HG03378 (cell line): Measurements from ENCODE around the gene ADK.
"Not testable (repeated sequence)": the region's sequence is repeated elsewhere in the genome, so short reads cannot be mapped to it uniquely, and the experiment has no call there.

Source experiments
- ATAC-seq: cut with Tn5 transposase; IDR thresholded peaks from one replicate; pipeline ENCODE4 v1.9.1; 2021; ENCODE audit warnings: mild to moderate bottlenecking, moderate library complexity; ENCODE audit not compliant: unreplicated experiment

Gene ADK

DNA sequence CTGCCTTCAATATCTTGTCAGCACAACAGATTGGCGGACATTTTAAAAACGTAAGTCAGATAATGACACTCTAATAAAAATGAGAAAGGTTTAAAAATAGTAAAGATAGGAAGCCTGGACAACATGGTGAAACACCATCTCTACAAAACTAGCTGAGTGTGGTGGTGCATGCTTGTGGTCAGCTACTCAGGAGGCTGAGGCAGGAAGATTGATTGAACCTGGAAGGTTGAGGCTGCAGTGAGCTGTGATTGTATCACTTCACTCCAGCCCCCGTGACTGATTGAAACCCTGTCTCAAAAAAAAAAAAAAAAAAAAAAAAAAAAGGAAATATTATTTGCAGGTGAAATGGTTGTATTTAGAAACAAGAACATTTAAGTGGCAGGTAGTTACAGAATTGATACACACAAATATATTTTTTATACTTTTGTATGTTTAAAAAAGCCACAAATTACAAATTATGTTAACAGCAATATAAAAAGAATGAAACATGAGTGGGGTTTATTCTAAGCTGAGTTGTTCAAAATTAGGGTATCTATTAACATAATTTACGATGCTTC lies 141.9 kb downstream of the ADK start:
- ATAC-seq = no peak

DNA sequence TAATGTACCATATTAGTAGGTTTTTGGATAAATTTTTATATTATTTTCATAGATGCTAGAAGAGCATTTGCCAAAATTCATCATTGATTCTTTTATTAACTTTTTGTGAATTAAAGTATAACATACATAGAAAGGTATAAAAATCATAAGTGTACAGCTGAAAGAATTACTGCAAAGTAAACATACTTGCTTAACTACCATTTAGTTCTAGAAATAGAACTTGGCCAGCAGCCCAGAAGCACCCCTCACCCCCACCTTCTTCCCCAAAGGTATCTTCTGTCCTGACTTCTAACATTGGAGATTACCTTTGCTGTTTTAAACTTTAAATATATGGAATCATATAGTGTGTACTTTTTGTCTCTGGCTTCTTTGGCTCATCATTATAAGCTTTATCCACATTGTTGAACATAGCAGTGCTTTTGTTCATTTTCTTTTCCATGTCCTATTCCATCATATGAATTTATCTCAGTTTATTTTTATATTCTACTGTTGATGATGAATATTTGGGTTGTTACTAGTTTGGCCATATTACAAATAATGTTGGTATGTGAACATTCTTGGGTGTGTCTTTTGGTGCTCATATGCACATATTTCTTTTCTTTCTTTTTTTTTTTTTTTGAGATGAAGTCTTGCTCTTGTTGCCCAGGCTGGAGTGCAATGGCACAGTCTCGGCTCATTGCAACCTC lies 142.8 kb downstream of the ADK start:
- ATAC-seq = no peak

DNA sequence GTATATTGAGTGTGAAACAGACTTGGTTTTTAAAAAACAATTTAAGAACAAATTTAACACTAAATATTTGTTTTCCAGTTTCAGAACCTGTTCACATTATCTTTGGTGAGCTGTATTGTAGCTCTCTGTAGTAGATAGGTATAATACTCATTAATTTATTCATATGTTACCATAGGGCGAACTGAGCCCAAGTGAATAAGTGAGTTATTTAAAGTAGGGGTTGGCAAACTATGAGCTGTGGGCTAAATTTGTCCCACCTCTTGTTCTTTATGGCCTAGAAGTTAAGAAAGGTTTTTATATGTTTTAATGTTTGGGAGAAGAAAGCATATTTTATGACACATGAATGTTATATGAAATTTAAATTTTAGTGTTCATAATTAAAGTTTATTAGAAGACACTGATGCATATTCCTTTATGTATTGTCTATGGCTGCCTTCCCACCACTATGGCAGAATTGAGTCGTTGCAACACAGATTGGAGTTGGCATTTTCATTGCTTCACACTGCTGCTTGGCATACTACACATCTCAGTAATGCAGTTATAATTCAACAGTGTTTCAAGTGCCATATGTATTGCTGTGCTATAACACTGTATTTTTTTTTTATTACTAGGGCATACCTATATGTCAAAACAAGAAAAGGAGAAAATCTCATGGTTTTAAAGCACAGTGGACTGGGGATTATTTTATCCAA lies 146.5 kb downstream of the ADK start:
- no peak for ATAC-seq

DNA sequence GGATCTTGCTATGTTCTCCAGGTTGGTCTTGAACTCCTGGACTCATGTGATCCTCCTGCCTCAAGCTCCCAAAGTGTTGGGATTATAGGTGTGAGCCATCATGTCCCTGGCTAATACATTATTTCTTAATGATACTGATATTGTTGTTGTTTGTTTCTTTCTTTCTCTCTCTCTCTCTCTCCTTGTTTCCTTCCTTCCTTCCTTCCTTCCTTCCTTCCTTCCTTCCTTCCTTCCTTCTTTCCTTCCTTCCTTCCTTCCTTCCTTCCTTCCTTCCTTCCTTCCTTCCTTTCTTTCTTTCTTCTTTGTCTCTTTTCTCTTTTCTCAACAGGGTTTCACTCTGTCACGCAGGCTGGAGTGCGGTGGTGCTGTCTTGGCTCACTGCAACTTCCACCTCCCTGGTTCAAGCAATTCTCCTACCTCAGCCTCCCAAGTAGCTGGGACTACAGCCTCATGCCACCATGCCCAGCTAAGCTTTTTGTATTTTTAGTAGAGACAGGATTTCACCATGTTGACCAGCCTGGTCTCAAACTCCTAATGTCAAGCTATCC lies 149.1 kb downstream of the ADK start:
- ATAC-seq = not testable (repeated sequence)

DNA sequence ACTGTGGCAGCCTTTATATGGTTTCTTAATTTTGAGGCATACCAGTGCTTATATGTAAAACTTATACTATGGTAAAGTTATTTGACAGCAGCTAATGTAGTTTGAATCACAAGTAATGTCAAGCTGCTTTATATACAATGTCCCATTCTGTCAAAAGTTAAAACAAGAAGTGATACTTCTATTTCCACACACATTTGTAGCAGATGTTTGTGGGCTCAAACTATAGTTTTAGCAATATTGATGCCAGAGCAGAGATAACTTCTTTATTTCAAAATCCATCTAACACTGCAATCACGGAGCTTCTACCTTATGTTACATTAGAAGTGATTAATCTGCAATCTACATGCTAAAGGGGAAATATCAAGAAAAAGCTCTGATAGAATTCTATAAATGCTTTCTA lies 149.6 kb downstream of the ADK start:
- no peak for ATAC-seq

DNA sequence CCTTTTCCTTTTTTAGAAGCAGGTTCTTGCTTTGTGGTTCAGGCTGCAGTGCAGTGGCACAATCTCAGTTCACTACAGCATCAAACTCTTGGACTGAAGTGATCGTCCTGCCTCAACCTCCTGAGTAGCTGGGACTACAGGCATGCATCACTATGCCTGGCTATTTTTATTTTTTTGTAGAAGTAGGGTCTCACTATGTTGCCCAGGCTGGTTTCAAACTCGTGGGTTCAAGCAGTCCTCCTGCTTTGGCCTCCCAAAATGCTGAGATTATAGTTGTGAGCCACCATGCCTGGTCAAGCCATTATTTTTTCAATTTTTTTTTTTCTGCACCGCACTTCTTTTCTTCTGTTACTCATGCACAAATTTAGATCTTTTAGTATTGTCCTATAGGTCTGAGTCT lies 154.7 kb downstream of the ADK start:
- no peak for ATAC-seq

DNA sequence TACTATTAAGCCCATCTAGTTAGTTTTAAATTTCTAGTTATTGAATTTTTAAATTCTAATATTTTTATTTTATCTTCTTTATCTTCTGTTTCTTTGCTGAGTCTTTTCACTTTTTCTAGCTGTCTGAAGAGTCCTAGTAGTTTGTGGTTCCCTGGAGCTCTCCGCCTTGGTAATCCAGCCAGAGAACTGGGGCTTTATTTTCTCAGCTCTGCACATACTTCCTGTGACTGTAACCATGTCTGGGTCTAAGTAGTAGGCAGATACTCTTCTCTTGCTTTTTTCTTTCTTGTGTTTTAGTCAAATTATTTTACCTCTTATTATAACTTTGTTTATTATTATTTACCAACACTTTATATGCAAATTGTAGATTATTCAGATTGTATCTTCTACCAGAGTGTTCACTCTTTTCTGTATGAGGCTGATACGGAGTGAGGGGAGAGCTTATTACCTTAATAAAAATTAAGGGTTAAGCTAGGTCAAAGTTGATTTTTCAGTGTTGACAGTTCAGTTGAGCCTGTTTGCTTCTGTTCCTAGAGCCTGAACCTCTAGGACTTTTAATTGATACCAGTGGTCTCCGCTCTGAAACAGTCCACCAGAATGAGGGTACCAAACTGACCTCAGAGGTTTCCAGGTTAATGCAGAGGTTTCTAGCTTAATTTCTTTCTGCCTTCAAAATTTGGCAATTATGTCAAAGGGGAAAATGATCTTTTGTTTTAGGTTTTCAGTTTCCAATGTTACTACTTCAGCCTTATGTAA lies 155.4 kb downstream of the ADK start:
- ATAC-seq = no peak

DNA sequence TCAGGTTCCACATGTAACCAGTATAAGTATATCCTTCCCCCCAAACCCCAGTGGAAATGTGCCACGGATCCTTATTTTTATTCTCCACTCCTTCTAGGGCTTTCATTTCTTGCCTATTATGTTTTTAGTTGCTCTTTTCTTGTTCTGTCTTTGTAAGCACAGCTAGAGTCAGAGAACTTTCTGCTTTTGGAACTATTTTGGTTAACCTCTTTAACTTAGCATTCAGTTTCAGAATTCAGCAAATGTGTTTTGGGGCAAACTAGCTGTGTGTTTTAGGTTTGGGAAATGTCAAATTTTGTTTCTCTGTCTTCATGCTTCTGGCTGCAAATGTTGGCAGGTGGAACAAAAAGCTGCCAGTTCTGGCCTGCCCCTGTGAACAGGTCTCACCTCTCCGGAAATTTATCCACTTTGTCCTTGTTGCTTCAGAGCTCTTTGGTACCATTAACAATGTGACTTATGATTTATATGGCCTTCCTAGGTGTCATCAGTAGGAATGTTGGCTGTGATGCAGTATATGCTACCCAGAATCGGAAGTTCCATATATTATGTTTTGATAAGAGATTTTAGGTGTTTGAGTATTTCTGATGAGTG lies 156.1 kb downstream of the ADK start:
- no peak for ATAC-seq

DNA sequence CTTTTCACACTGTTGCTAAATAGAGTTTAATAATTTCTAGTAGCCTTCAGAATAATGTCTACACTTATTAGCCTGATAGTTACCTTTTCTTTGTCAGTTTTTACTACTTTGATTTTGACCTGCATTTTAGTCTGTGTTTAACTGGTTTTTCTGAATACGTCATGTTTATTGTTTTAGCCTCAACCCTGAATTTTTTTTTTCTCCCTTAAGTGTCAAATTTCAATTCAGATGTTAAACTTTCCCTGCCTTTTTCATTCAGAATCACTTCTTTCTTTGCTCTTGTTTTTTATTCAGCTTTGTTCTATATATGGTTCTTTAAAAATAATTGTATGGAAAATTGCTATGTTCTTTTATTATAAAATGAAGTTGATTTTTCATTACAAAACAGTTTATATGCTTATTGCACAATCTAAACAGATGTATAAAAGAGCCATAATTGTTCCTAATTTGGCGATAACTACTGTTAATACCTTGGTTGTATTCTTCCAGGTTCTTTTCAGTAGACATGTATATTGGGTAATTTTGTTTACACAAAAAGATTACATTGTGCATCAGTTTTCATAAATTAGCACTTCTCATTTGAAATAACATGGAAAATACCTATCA lies 159.7 kb downstream of the ADK start:
- no peak for ATAC-seq

DNA sequence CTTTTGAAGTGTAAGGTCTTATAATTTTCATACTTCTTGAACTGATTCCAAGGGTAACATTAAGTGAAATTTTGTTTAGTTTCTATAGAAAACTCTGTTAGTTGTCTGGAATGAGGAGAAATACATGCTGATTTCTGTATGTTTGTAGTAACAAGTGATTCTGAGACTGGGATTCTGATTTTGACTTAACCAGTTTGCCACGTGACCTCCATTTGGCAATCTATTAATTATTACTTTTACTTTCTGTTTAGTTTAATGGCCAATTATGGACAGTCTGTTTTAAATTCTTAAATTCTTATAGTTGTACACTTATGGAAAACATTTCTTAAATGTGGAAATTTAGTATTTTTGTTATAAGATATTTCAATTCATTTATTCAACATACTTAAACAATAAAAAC lies 163.1 kb downstream of the ADK start:
- ATAC-seq = no peak

DNA sequence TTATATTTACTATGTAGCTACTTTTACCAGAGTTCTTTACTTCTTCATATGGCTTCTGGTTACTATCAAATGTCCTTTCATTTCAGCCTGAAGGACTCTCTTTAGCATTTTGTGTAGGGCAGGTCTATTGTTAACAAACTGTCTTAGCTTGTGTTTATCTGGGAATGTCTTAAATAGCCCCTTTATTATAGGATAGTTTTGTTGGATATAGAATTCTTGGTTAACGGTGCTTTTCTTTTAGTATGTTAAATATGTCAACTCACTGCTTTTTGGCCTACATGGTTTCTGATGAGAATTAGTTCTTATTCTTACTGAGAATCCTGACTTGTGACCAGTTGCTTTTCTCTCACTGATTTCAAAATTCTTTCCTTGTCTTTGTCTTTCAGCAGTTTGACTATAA lies 169.0 kb downstream of the ADK start:
- ATAC-seq = no peak

DNA sequence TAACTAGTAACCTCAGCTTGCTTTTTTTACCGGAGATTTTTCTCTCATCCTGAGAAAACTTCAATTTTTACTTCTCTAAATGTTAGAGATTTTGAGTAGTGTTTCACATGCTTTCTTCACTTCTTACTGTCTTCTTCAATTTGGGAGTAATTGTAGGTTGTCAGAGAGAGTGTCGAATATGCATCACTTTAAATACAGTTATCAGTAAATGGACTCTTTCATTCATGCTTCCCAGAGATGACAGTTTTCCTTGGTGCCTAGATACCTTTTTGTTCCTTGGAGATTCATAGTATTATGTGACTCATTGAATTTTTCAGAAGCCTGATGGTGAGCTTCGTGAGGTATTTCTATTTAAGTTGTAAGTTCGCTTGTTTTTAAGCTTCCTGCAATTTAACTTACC lies 169.7 kb downstream of the ADK start:
- ATAC-seq = no peak

DNA sequence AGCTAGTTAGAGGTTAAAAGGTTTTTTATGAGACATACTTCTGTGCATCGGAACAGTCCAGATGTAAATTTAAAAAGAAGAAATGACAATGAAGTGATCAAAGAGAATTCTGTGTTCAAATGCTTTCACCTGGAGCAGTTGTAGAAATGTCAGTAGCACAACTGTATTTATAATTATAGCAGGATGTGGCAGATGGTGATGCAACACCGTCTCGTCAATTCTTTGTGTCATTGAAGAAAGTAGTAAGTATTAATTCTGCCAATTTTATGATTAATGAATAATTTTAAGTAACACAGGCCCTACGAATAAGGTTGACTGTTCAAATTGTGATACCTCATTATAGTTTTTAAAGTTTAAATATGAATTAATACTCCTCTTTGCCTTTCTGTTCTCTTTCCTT lies 171.1 kb downstream of the ADK start:
- no peak for ATAC-seq

DNA sequence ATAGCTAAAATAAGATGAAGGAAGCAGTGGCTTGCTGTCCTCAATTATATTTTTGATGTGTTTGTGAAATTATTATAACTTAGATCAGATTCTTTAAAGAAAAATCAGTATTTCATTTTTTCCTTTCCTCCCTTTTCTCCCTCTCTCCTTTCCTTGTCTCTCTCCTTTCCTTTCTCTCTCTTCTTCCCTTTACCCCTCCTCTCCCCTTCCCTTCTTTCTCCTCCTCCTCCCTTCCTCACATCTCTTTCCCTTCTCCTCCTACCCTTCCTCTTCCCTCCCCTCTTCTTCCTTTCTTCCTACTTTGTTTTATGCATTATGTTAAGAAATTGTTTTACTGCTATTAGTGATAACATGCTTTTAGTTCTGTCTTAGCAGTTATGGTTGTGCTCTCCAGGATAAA lies 171.5 kb downstream of the ADK start:
- no peak for ATAC-seq

DNA sequence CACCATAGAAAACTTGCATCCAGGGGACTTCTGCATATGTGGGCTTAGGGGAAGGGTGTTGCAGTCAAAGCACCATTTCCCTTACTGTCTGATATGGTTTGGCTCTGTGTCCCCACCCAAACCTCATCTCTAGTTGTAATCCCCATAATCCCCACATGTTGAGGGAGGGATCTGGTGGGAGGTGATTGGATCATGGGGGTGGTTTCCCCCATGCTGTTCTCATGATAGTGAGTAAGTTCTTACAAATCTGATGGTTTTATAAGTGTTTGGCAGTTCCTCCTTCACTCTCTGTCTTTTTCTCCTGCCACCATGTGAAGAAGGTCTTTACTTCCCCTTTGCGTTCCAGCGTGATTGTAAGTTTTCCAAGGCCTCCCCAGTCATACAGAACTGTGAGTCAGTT lies 177.4 kb downstream of the ADK start:
- ATAC-seq = no peak

DNA sequence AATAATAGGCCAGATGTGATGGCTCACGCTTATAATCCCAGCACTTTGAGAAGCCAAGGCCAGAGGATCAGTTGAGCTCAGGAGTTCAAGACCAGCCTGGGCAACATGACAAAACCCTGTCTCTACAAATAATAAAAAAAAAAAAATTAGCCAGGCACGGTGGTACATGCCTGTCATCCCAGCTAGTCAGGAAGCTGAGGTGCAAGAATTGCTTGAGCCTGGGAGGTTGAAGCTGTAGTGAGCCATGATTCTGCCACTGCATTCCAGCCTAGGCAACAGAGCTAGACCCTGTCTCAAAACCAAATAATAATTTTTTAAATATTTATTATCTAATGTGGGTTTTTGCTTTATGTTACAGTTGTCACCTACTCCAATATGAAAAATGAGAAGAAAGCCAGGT lies 178.9 kb downstream of the ADK start:
- ATAC-seq = no peak

DNA sequence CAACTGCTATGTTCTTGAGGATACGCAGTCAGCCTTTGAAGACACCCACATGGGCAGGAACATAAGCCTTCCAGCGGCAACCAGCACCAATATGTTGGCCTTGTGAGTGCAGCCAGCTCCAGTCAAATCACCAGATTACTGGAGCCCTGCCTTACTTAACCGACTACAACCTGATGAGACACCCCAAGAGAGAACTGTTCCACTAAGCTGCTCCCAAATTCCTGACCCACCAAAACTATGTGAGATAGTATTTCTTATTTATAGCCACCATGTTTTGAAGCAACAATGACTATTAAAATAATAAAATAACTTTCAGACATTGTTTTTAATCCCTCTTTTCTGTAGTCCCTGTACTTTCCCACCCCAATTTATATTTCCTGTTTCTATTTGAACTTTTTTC lies 179.6 kb downstream of the ADK start:
- ATAC-seq = no peak

DNA sequence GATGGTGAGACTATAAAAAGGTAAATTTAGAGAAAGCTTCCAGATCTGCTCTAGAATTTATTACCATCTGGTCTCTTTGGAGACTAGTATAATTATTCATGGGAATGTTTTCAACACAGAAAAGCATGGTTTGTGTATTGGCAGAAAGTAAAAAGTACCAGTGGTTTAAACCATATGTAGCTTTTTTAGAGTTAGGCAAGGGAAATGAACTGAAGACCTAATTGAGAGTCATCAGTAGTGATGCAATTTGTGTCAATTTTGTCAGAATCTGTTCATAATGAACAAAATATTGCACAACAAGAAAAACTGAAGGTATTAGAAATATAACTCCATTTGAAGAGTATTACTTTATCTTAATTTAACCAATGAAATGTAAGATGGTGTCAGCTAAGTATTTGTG lies 181.4 kb downstream of the ADK start:
- ATAC-seq = no peak

DNA sequence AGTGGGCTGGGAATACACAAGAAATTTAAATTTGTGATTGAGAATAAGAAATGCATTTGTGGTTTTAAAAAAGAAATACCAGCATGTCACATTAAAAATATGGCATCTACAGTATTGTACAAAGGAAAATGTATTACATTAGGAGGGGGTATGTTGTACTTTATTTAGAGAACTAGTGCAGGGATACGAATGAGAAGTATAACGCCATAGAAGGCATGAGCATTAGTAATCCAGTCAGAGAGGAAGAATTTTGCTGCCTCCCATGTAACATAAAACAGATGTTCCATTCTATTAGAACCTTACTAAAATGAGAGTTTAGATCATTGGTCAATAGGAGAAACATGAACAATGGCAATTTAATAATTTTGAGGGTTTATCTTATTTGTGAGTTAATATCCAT lies 182.2 kb downstream of the ADK start:
- no peak for ATAC-seq

DNA sequence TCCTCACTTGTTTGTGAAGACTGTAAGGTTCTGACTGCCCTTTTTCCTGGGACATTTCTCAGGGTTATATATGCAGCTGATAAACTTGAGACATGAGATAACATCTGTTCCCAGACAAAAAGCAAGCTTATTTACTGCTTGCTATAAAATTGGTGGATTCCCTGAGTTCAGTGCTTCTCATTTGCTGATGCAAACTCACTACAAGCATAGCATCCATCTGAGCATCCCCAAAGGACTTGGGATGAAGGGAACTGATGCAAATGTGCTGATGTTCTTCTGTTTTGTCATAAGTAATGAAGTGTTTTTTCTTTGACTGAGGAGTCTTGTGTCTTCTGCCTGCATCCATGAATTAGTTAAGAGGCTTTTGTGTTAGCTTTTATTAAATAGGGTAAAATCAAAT lies 183.2 kb downstream of the ADK start:
- ATAC-seq = no peak

DNA sequence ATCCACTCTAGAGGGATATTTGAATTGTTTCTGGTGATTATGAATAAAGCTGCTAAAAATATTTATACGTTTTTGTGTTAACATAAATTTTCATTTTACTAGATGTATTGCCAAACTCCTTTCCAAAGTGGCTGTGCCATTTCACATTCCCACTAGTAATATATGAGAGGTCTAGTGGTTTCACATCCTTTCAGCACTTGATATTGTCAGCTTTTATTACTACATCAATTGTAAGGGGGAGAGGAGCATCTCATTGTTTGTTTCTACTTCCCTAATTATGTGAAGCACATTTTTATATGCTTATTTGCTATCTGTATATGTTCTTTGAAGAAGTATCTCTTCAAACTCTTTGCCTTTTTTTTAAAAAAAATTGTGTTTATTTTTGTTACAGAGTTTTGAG lies 184.5 kb downstream of the ADK start:
- no peak for ATAC-seq
